Erythroblast (primary cell): ENCODE measurements around the gene GOLGA6C.
"Not testable (repeated sequence)": the region's sequence is repeated elsewhere in the genome, so short reads cannot be mapped to it uniquely, and the experiment has no call there.

ENCODE experiments used
- GATA1 ChIP-seq: IDR thresholded peaks from 2 replicates; pipeline ENCODE4 v1.6.1; 2011; ENCODE audit warnings: low read depth, mild to moderate bottlenecking, control low read depth, low read length, moderate library complexity
- POLR2A ChIP-seq: IDR thresholded peaks from 2 replicates; pipeline ENCODE4 v1.6.1; 2011; ENCODE audit warnings: mild to moderate bottlenecking, low read length

DNA sequence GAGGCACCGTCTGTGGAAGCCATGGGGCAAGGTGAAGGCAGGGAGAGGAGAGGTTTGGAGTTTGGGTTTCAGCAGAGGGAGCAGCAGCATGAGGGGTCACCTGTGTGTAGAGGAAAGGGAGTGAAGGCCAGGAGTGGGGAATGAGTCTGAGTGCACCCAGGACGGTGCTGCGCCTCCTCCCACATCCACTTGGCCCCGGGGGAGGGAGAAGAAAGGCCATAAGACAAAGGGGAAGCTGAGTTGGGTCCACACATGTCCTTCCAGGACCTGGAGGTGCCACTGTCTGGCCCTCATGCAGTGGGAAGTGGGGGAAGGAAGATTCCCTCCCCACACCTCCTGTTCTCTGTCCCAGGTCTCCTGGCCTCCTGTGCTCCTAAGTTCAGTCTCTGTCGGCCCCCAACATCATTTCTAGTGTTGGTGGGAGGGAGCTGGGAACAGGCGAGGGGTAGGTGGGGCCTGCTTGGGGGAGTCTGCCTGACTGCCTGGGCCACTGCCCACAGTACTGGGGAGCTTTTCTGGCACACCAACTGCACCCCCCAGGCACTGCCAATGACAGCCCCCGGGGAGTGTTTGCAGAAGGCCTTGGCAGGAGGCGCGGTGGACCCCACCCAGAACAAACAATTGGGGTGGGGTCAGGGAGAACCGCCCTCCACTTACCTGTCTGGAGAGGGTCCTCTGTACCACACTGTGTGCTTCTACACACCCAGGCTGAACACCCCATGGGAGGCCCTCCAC is 32.9 kb upstream of the GOLGA6C start:
- not testable (repeated sequence) for TF ChIP-seq POLR2A, GATA1
